GM13977 (cell line): ENCODE data around the gene S100A10.

Experiments used
- DNase-seq: peaks from one replicate; pipeline ENCODE4 v3.0.0; 2012; ENCODE audit warnings: low spot score
- in situ Hi-C: fragments of 300-500 bp; cut with MboI; formaldehyde crosslinking; loops from one replicate; pipeline ENCODE4 v1.12.0; 2022; ENCODE audit warnings: low sequenced_read_pairs, low pct_unique_long_range_greater_than_20kb, mixed read lengths, inconsistent platforms; ENCODE audit not compliant: unreplicated experiment
- TF ChIP-seq, protein P1 (sequence below): IDR thresholded peaks from 2 replicates; pipeline ENCODE4 v1.5.1; 2012; ENCODE audit warnings: mild to moderate bottlenecking, control low read depth; ENCODE audit not compliant: insufficient read depth; ENCODE audit errors: extremely low read depth, missing control alignments

Gene S100A10

DNA sequence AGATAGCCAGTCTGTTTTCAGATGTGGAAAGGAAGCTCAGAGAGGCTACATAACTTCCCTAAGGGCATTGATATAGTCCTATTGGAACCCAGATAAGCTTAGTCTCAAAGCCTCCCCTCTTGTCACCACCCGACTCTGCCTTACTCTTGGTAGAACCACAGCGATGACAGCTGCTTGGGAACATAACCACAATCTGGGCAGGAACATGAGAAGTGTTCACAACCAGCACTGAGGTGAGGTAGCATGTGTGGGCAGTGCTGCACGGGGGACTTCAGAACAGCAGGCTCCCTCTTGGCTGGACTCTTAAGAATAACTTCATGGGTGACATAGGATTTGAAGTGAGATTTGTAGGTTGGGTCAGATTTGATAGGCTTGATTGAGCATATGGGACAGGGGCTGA, 9.3 kb upstream of the S100A10 start:
- TF ChIP-seq, protein P1, sequence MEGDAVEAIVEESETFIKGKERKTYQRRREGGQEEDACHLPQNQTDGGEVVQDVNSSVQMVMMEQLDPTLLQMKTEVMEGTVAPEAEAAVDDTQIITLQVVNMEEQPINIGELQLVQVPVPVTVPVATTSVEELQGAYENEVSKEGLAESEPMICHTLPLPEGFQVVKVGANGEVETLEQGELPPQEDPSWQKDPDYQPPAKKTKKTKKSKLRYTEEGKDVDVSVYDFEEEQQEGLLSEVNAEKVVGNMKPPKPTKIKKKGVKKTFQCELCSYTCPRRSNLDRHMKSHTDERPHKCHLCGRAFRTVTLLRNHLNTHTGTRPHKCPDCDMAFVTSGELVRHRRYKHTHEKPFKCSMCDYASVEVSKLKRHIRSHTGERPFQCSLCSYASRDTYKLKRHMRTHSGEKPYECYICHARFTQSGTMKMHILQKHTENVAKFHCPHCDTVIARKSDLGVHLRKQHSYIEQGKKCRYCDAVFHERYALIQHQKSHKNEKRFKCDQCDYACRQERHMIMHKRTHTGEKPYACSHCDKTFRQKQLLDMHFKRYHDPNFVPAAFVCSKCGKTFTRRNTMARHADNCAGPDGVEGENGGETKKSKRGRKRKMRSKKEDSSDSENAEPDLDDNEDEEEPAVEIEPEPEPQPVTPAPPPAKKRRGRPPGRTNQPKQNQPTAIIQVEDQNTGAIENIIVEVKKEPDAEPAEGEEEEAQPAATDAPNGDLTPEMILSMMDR: no peak
- in situ Hi-C loops: loop anchor here (10.0 kb wide), 2 partner anchors 68 to 118 kb away; no protein-coding TSS in a partner anchor
- DNase-seq: no peak

DNA sequence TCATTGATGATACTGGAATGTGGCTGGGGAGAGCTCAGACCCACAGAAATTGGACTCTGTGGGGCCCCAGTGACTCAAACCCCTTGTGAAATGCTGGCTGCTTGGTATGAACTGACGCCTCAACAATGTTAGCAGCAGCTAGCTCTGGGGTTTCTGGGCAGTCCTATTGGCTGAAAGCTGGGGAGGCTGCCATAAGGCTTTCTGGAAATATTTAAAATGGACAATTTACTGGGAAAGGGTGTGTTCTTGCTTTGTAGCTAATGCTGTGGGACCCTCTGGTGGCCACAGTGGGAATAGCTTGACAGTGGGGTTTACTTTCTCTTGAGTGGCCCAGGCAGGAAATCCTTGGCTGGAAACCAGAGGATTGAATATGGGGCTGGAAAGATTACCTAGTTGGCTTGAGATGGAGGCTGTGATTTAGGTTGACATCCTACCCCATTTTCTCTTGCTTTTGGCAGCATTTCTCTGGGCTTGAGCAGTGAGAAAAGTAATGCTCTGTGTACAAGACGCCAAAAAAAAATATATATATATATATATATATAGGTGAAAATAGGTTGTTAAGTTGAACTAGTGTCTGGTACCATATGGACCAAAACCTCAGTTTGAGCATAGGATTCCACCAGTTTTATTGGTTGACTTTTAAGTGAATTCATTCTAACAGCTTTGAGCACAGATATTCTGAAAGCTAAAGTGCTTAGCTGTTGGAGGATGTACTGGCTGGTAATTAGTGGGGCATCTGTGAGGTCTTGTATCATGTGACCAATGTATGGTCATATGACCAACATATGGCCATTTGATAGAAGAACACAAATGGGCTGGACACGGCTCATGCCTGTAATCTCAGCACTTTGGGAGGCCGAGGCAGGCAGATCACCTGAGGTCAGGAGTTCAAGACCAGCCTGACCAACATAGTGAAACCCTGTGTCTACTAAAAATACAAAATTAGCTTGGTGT, 8.2 kb upstream of the S100A10 start:
- TF ChIP-seq, protein P1: peak; percentile 81
- in situ Hi-C loops: loop anchor here (10.0 kb wide), 2 partner anchors 67 to 117 kb away; no protein-coding TSS in a partner anchor
- DNase-seq: peak; percentile 43

DNA sequence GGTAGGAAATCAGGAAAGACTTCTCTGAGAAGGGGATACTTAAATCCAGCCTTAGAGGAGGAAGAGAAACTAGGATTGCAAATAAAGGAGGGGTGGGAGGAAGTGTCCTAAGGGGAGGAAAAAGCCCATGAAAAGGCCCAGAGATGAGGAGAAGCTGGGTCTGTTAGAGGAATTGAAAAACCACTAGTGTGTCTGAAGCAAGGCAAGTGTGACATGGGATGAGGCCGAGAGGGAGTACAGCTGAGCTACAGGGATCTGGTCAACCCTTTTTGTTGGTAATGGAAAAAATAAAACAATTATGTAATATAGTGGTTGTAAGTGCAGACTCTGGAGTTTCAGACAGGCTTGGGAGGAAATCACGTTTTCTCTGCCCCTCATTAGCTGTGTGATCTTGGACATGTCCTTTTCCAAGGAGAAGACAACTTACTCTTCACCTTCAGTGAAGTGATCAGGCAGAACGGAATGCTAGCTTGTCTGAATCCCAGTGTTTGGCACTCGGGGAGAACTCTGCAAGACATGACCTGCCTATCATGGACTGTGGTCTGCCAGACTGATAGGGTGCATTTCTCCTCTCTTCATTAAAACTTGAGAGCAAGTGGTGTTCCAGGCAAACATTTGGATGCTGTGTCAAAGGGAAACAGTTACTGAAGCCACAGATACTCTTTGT, 7.4 kb upstream of the S100A10 start:
- in situ Hi-C loops: loop anchor here (10.0 kb wide), 2 partner anchors 66 to 116 kb away; no protein-coding TSS in a partner anchor
- TF ChIP-seq, protein P1: no peak
- no peak for DNase-seq

DNA sequence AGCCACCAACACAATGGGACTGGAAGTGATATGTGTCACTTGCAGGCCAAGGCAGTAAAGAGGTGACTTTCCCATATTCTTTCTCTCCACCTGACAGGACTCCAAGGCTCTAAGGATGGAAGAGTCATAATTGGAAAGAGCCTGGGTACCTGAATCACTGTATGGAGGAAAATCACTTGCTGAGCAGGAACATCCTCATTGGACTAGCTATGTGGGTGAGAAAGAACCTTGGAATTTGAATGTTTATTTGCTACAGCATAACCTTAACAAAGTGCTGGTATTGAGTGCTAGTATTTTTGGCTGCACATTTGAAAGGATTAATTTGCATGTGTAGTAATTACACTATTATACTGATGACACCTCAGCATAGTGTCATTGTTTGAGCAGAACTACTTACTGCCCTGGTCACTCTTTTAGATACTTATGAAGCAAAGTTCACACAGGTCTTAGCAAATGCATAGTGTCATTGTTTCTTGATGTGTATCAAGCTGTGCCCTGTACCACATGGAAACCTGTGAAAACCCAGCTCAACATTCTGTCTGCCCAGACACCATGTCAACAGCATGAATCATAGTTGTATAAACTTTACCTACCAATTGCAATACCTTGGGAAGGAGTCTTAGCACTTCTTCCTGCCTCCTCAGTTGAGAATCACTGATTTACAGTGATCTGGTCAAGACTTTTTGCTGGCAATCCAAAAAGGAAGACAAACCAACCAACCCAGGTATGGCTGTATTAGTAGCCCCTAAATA, 5.1 kb upstream of the S100A10 start:
- in situ Hi-C loops: no loop called here
- no peak for DNase-seq
- TF ChIP-seq, protein P1: no peak

DNA sequence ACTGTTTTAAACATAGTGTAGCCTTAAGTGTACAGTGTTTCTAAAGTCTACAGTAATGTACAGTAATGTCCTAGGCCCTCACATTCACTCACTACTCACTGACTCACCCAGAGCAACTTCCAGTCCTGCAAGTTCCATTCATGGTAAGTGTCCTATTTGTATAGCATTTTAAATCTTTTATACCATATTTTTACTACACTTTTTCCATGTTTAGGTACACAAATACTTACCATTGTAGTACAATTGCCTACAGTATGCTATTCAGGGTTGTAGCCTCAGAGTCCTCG, 3.6 kb upstream of the S100A10 start:
- in situ Hi-C loops: no loop called here
- TF ChIP-seq, protein P1: no peak

DNA sequence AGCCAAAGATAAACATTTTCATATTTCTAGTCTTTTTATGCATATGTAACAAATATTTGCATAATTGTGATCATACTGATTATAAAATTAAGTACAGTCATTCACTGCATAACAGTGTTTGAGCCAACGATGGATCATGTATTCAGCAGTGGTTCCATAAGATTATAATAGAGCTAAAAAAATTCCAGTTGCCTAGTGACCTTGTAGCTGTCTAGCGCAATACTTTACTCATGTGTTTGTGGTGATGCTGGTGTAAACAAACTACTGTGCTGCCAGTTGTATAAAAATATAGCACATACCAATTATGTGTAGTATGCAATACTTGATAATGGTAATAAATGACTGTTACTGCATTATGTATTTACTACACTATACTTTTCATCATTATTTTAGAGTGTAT, 2.1 kb upstream of the S100A10 start:
- DNase-seq: no peak
- TF ChIP-seq, protein P1: no peak
- in situ Hi-C loops: no loop called here

More for the DNA sequence above, 3.6 kb upstream of the S100A10 start:
- DNase-seq: no peak
